Measurements from ENCODE around the gene MGRN1. TPM values are rescaled to one million over a fixed set of nuclear protein-coding genes. Genes with fewer than 3 reads are reported as not detected.

The MGRN1 gene
- total RNA-seq, 1 donor from 2014 or later, result 201 TPM

DNA sequence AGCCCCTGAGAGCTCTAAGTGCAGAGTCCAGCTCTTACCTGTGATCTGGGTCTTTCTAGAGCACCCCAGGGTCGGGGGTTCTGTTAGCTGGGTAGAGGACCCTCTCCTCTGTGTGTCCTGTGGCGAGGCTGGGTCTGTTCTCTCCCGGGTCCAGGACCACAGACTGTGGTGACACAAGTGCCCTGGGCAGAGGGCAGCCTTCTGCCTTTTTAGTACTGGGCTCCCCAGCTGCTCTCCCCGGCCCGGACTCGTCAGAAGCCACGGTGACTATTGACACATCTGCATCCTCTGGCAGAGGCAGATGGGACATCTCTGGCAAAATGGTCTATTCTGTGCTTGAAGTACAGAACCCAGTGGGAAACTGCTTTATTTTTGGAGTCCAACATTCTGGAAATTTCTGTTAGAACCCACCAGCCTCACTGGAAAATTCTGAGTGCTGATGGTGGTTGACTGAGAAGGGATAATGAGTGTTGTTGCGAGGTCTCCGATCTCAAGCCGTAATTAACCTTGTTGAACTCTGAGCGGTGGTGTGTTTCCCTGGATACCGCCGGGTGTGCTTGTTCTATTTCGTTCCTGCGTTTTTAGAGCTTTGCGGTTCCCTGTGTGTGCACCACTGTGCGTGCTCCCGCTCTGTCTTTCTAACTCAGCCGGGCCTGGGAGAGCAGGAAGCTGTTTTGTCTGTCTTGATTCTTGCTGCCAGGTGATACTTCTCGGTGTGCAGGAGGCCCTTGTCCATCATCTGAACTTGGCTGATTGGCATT, 42.8 kb downstream of the MGRN1 start:
- DNase-seq (ENCODE audit: low spot score in 2 of 2), result no peak
- Histone ChIP-seq H3K4me3 (no peak overlapping the region), H3K9me3 (no peaks in the 10 kb centered on the region), H3K27ac (no peak overlapping the region), H3K27me3 (no peaks in the 10 kb centered on the region), H3K4me1 (no peaks in the 10 kb centered on the region), H3K36me3 (peaks cover 63 to 75% of the 10 kb centered on the region in 2 donors)
- intact Hi-C loops (cut with DNase I), result no loop called here
- TF ChIP-seq, protein P1, sequence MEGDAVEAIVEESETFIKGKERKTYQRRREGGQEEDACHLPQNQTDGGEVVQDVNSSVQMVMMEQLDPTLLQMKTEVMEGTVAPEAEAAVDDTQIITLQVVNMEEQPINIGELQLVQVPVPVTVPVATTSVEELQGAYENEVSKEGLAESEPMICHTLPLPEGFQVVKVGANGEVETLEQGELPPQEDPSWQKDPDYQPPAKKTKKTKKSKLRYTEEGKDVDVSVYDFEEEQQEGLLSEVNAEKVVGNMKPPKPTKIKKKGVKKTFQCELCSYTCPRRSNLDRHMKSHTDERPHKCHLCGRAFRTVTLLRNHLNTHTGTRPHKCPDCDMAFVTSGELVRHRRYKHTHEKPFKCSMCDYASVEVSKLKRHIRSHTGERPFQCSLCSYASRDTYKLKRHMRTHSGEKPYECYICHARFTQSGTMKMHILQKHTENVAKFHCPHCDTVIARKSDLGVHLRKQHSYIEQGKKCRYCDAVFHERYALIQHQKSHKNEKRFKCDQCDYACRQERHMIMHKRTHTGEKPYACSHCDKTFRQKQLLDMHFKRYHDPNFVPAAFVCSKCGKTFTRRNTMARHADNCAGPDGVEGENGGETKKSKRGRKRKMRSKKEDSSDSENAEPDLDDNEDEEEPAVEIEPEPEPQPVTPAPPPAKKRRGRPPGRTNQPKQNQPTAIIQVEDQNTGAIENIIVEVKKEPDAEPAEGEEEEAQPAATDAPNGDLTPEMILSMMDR (IDR thresholded peaks at IDR 0.05), result no peak

DNA sequence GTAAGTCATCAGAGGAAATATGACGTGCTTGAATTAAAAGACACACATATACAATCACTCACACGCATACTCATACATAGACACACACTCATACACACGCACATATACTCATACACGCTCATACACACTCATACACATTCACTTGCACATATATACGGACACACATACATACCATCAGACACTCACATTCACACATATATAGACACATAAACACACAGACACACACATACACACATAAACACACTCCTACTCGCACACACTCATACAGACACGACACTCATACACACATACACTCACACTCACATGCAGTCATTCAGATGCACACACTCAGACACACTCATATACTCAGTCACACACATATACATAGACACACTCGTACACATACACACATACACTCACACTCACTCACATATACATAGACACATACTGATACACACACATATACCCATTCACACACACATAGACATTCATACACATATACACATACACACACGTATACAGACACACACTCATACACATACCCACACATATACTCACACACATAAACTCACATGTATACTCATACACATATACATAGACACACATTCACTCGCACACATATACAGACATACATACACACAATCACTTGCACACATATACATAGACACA, 43.8 kb downstream of the MGRN1 start:
- Histone ChIP-seq H3K27ac (no peak overlapping the region), H3K4me3 (no peak overlapping the region), H3K36me3 (peaks cover 68 to 80% of the 10 kb centered on the region in 2 donors), H3K27me3 (no peaks in the 10 kb centered on the region), H3K9me3 (no peaks in the 10 kb centered on the region), H3K4me1 (no peaks in the 10 kb centered on the region)
- intact Hi-C loops (cut with DNase I), result no loop called here
- TF ChIP-seq, protein P1 (IDR thresholded peaks at IDR 0.05), result no peak
- DNase-seq (ENCODE audit: low spot score in 2 of 2), result no peak

DNA sequence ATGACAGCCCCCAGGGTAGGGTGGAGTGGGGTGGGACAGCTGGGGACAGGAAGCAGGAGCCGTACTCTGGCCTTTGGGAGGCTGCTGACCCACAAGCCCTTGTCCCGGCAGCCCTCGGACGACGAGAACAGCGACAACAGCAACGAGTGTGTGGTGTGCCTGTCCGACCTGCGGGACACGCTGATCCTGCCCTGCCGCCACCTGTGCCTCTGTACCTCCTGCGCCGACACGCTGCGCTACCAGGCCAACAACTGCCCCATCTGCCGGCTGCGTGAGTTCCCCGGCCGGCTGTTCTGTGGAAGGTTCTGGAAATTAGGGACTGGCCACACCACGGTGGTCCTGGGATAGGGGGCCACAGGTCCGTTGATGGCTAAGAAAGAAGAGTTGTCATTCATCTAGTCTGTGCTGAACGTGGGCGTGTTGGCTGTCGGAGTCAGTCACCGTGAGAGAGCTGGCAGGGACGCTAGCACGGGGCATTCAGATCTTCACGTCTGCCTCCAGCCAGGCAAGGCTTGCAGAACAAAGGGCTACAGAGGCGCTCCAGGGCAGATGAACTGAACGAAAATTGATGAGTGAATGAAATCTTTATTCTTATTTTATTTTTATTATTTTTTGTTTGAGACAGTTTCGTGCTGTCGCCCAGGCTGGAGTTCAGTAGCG, 48.9 kb downstream of the MGRN1 start:
- no peaks in the 10 kb centered on the region for H3K27me3 ChIP-seq
- peaks cover 51 to 74% of the 10 kb centered on the region in 2 donors for H3K36me3 ChIP-seq
- H3K4me1 ChIP-seq, result no peaks in the 10 kb centered on the region
- no peak for DNase-seq (ENCODE audit: low spot score in 2 of 2)
- H3K27ac ChIP-seq, result no peak overlapping the region
- intact Hi-C loops (cut with DNase I), result no loop called here
- TF ChIP-seq, protein P1 (IDR thresholded peaks at IDR 0.05), result no peak
- H3K9me3 ChIP-seq, result no peaks in the 10 kb centered on the region
- no peak overlapping the region for H3K4me3 ChIP-seq

DNA sequence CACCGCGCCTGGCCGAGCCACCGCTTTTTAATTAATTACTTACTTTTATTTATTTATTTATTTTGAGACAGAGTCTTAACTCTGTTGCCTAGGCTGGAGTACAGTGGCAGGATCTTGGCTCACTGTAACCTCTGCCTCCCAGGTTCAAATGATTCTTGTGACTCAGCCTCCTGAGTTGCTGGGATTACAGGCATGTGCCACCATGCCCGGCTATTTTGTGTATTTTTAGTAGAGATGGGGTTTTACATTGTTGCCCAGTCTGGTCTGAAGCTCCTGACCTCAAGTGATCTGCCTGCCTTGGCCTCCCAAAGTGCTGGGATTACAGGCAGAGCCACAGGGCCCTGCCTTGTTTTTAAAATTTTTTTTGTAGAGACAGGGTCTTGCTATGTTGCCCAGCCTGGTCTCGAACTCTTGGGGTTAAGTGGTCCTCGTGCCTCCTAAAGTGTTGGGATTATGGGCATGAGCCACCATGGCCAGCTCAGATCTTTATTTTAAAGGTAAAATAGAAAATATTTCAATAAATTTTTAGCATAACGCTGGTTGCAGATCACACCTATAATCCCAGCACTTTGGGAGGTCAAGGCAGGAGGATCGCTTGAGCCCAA, 50.4 kb downstream of the MGRN1 start:
- Histone ChIP-seq H3K9me3 (no peaks in the 10 kb centered on the region), H3K27me3 (no peaks in the 10 kb centered on the region), H3K4me1 (no peaks in the 10 kb centered on the region), H3K4me3 (no peak overlapping the region), H3K27ac (no peak overlapping the region), H3K36me3 (peaks cover 42 to 69% of the 10 kb centered on the region in 2 donors)
- TF ChIP-seq, protein P1 (IDR thresholded peaks at IDR 0.05), result no peak
- intact Hi-C loops (cut with DNase I), result no loop called here
- no peak for DNase-seq (ENCODE audit: low spot score in 2 of 2)

DNA sequence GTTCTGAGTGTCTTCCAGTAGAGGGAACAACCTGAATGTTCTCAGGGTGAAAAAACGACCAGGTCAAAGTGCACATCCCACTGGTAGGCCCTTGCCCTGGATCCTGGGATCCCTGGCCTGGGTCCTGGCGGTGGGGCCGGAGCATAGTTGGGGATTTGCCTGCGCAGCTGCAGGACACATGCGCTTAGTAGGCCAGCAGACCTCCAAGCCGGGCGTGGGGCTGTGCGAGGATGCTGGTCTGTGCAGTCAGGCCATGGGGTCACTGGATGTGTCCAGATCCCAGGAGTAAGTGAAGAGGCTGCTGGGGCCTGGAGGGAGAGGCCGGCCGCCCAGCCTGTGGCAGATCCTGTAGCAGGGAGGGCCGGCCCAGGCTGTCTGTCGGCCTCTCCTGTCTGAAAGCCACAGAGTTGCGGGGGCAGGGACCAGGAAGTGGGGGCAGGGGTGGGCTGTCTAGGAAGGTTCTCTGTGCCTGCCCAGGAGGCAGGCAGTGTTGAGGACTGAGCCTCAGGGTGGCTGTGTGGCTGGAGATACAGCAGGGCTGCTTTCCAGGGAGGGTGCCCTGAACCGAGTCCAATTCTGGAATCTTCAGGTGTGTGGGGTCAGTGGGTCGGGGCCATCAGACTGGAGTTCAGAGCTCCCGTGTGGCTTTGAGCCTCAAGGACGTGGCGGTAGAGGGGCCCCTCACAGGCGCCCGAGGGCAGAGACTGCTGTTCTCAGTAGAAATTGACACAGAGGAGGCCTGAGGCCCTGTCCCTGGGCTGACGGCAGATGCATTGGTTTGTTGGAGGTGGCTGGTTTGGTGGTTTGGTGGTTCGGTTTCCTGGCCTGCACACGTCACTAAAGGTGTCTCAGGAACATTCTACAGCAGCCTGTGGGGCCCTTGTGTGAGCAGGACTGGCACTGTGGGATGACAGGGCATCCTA, 51.5 kb downstream of the MGRN1 start:
- TF ChIP-seq, protein P1 (IDR thresholded peaks at IDR 0.05), result no peak
- H3K4me1 ChIP-seq, result no peaks in the 10 kb centered on the region
- no peaks in the 10 kb centered on the region for H3K9me3 ChIP-seq
- no peak for DNase-seq (ENCODE audit: low spot score in 2 of 2)
- H3K4me3 ChIP-seq, result no peak overlapping the region
- no peaks in the 10 kb centered on the region for H3K27me3 ChIP-seq
- peaks cover 43 to 65% of the 10 kb centered on the region in 2 donors for H3K36me3 ChIP-seq
- H3K27ac ChIP-seq, result no peak overlapping the region
- intact Hi-C loops (cut with DNase I), result no loop called here

All from ascending aorta (tissue), 2 donors.